ENCODE results near the gene INPP1. TPM values are rescaled to one million over a fixed set of nuclear protein-coding genes. Genes with fewer than 3 reads are reported as not detected.

Gene INPP1
- total RNA-seq, 1 experiment from 2014 or later: 23.2 TPM

- Mint-ChIP-seq H3K9me3 (ENCODE audit: unreplicated experiment) (no peaks in the 10 kb centered on the region), H3K4me3 (ENCODE audit: unreplicated experiment) (no peak overlapping the region), H3K27me3 (ENCODE audit: insufficient read depth, unreplicated experiment) (no peaks in the 10 kb centered on the region), H3K36me3 (ENCODE audit: insufficient read depth, unreplicated experiment) (no peaks in the 10 kb centered on the region), H3K27ac (ENCODE audit: unreplicated experiment) (no peak overlapping the region), H3K4me1 (ENCODE audit: low read depth, unreplicated experiment) (peaks cover 7% of the 10 kb centered on the region)
- BruUV-seq (replicated peaks): no TSS peak
- no peak for DNase-seq
- no peak for TF ChIP-seq CTCF (IDR thresholded peaks at IDR 0.05; ENCODE audit: insufficient read depth in 1 of 2, low read depth in 1 of 2, low read length in 1 of 2, severe bottlenecking in 1 of 2, unreplicated experiment in 1 of 2)
- peaks cover 11% of the 10 kb centered on the region for H3K4me1 ChIP-seq
- no peak overlapping the region for H3K4me3 ChIP-seq (ENCODE audit: low read depth, low read length)
- no peaks in the 10 kb centered on the region for H3K27me3 ChIP-seq (replicated peaks; ENCODE audit: control insufficient read depth, insufficient read depth, low read length)
- POLR2A ChIA-PET: no interaction called here
- no peaks in the 10 kb centered on the region for H3K9me3 ChIP-seq
- intact Hi-C loops (cut with micrococcal nuclease; ENCODE audit: unreplicated experiment): no loop called here
- CTCF ChIA-PET: no interaction called here
- H3K36me3 ChIP-seq (ENCODE audit: control insufficient read depth, insufficient read depth, low read length): no peaks in the 10 kb centered on the region
These were observed 17.2 kb downstream of the INPP1 start for GRCh38 chr2:190360561-190360960.

- Mint-ChIP-seq H3K4me3 (ENCODE audit: unreplicated experiment) (no peak overlapping the region), H3K36me3 (ENCODE audit: insufficient read depth, unreplicated experiment) (no peaks in the 10 kb centered on the region), H3K9me3 (ENCODE audit: unreplicated experiment) (no peaks in the 10 kb centered on the region), H3K27me3 (ENCODE audit: insufficient read depth, unreplicated experiment) (no peaks in the 10 kb centered on the region), H3K27ac (ENCODE audit: unreplicated experiment) (no peak overlapping the region), H3K4me1 (ENCODE audit: low read depth, unreplicated experiment) (peaks cover 7% of the 10 kb centered on the region)
- DNase-seq: no peak
- Histone ChIP-seq H3K4me1 (peaks cover 11% of the 10 kb centered on the region), H3K36me3 (ENCODE audit: control insufficient read depth, insufficient read depth, low read length) (no peaks in the 10 kb centered on the region), H3K4me3 (ENCODE audit: low read depth, low read length) (no peak overlapping the region), H3K27me3 (replicated peaks; ENCODE audit: control insufficient read depth, insufficient read depth, low read length) (no peaks in the 10 kb centered on the region), H3K9me3 (no peaks in the 10 kb centered on the region)
- TF ChIP-seq CTCF (IDR thresholded peaks at IDR 0.05; ENCODE audit: insufficient read depth in 1 of 2, low read depth in 1 of 2, low read length in 1 of 2, severe bottlenecking in 1 of 2, unreplicated experiment in 1 of 2): no peak
- ChIA-PET POLR2A (no interaction called here), CTCF (no interaction called here)
- BruUV-seq (replicated peaks): no TSS peak
- intact Hi-C loops (cut with micrococcal nuclease; ENCODE audit: unreplicated experiment): no loop called here
These were observed 17.6 kb downstream of the INPP1 start for GRCh38 chr2:190360965-190361364.

GRCh38 chr2:190361572-190361971 is 18.2 kb downstream of the INPP1 start:
- intact Hi-C loops (cut with micrococcal nuclease; ENCODE audit: unreplicated experiment): no loop called here
- Mint-ChIP-seq H3K9me3 (ENCODE audit: unreplicated experiment) (no peaks in the 10 kb centered on the region), H3K27me3 (ENCODE audit: insufficient read depth, unreplicated experiment) (no peaks in the 10 kb centered on the region), H3K4me1 (ENCODE audit: low read depth, unreplicated experiment) (peaks cover under 1% of the 10 kb centered on the region), H3K36me3 (ENCODE audit: insufficient read depth, unreplicated experiment) (no peaks in the 10 kb centered on the region), H3K27ac (ENCODE audit: unreplicated experiment) (no peak overlapping the region), H3K4me3 (ENCODE audit: unreplicated experiment) (no peak overlapping the region)
- Histone ChIP-seq H3K9me3 (no peaks in the 10 kb centered on the region), H3K27me3 (replicated peaks; ENCODE audit: control insufficient read depth, insufficient read depth, low read length) (no peaks in the 10 kb centered on the region), H3K4me1 (peaks cover 5% of the 10 kb centered on the region), H3K36me3 (ENCODE audit: control insufficient read depth, insufficient read depth, low read length) (no peaks in the 10 kb centered on the region), H3K4me3 (ENCODE audit: low read depth, low read length) (no peak overlapping the region)
- no TSS peak for BruUV-seq (replicated peaks)
- ChIA-PET CTCF (interaction anchor here (0.5 kb wide), 1 partner anchor 12 kb away, joined by 3 read pairs; no protein-coding TSS in a partner anchor), POLR2A (no interaction called here)
- no peak for DNase-seq
- no peak for TF ChIP-seq CTCF (IDR thresholded peaks at IDR 0.05; ENCODE audit: insufficient read depth in 1 of 2, low read depth in 1 of 2, low read length in 1 of 2, severe bottlenecking in 1 of 2, unreplicated experiment in 1 of 2)
